CD4-positive, alpha-beta T cell treated with Interleukin-2 at 100 ng/mL for 4 hours (primary cell): ENCODE measurements around the gene THRB.

Experiments used
- DNase-seq: peaks from one replicate; pipeline ENCODE4 v3.0.0-alpha.2; 2020; ENCODE audit warnings: low spot score

THRB gene

DNA sequence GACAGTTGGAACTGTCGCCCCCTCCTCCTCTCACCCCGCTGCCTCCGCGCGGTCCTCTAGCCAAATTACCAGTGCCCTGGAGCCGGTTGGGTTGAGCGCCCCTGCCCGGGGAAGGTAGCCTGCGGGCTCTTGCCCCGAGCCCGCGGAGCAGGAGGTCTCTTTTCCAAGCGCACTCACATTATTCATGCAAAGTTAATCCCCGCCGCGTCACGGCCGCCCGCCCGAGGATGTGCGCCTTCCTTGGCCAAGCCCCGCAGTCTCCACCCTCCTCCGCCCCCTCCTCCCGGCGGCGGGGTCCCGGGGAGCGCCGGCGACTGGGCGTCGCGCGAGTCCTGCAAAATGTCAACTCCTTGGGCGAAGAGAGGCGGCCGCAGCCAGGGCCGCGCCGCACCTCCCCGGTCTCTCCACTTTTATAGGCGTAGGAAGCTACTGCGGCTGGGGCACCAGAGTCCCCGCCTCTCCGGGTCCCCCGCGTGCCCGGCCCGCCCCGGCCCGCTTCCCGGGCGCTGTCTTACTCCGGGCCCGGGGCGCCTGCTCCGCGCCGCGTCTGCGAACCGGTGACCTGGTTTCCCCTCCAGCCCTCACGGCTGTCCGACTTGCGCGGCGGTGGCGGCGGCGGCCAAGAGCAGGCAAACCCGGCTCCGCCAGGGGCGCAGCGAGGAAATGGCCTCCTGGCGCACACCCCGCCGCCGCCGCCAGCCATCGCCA lies at the start of gene THRB:
Gene THRB, minus strand, starts transcription at position 233 of the 708 bp plus-strand sequence.
- no peak for DNase-seq

GRCh38 chr3:24541935-24542334 lies 47.3 kb upstream of the THRB start:
- no peak for DNase-seq

GRCh38 chr3:24540821-24541220 lies 46.2 kb upstream of the THRB start:
- no peak for DNase-seq

- DNase-seq = no peak
These were observed 45.0 kb upstream of the THRB start for GRCh38 chr3:24539699-24540098.

GRCh38 chr3:24538891-24539290 lies 44.2 kb upstream of the THRB start:
- DNase-seq = no peak

- DNase-seq = no peak
These were observed 39.0 kb upstream of the THRB start for GRCh38 chr3:24533561-24534193.

DNA sequence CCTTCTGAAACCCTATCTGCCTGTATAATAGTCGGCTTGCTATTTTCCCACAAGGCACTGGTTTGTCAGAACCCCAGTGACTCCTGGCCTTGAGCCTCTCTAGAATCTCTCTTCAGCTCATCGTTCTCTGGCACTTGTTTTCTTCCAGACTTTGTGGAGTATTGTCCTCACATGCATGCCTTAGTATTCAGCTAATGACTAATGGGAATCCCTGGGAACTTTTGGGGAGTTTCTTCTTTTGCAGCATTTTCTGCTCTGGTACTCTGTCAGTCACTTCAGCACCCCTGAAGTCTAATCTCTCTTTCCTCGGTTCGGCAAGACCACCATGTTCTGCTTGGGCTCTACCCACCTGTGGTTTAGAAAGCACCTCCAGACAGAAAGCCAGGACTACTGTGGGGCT lies 35.8 kb upstream of the THRB start:
- DNase-seq = no peak

- no peak for DNase-seq
These were observed 34.6 kb upstream of the THRB start for GRCh38 chr3:24529210-24529609.

DNA sequence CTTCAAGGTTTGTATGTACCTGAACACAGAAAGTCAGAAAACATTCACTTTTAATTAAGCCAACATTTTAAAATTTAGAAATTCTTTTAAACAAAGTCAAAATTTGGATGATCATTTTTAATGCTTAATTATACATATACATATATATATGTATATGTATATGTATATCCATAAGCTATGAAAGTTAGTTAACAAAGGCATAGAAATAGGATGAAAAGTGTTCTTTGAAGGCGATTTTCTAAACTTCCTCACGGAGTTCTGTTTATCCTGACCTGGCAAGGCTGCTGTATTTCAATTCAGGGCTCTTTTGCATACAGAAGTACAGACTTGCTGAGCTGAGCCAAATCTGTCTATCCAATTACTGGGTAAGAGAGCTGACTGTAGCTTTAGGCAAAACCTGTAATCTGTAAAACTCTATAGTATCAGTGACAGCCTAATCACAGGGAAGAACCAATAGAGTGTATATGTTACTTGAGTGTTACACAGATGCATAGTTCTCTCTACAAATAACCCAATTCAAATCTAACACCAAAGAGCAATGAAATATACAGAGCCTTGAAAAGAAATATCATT lies 32.1 kb upstream of the THRB start:
- no peak for DNase-seq

- DNase-seq = no peak
These were observed 30.9 kb upstream of the THRB start for GRCh38 chr3:24525557-24525956.

DNA sequence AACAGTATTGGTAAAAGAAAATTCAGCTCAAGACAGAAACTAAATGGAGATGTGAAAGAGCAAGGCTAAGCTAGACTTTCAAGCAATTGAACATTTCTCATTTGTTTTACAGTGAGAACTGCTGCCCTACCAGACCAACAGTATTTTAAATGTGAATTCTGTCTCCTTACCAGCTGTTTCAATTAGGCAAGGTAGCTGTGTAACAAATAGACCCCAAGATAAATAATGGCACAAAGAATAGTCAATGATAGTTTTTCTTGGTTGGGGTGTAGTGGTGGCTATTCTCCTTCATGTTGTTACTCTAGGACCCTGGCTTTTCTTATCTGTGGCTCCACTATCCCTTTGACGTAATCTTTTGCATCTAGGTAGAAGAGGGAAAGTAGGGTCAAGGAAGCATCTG lies 30.4 kb upstream of the THRB start:
- no peak for DNase-seq

DNA sequence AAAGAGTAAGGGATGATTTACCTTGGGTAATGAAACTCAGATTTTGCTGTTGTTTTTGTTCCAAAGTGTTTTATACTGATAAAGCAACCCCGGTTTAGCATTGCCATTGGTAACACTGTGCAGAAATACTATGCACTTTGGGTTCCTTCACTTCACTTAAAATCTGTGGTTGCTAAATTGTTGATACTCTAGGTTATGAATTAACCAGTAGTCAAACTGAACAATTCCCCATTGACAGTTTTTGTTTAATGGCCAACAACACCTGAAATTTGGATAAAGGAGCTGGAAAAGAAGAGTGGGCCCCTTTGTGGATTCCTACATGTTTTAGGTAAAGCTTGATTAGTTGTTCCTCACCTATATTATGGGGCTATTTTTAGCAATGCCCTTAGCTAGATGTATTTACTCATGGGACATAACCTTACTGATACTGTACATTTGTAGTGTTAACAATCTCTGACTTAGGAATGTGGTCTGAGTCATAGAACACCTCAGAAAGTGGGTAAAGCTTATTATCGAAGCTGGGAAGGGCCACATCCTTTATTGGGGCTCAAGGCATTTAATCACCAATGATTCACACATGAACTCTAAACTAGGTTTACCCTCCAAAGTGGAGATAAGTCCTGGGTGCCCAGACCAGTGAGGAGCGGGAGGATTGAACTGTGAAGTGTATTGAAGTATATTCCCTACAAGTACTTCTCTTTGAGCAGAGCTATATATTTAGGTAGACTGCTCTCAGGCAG lies 29.5 kb upstream of the THRB start:
- DNase-seq = no peak

GRCh38 chr3:24523215-24523614 lies 28.6 kb upstream of the THRB start:
- DNase-seq = no peak

- DNase-seq = no peak
These were observed 27.5 kb upstream of the THRB start for GRCh38 chr3:24522146-24522579.

GRCh38 chr3:24521420-24522145 lies 26.9 kb upstream of the THRB start:
- no peak for DNase-seq

DNA sequence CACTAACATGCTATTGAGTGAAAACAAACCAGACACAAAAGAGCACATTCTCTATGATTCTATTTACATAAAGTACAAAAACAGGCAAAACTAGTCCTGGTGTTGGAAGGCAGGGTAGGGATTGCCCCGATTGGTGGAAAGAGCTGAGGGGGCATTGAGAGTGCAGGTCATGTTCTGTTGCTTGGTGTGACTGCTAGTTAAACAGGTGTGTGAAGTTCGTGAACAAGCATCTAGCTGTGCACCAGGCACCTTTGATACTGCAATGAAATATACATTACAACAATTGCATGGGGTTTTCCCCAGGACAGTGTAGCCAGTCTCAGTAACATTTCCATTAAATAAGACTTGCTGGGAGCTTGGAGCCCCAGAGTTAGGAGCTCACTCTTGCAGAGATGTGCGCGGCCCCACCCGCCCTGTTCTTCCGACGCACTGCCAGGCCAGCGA lies 26.3 kb upstream of the THRB start:
- DNase-seq = no peak

DNA sequence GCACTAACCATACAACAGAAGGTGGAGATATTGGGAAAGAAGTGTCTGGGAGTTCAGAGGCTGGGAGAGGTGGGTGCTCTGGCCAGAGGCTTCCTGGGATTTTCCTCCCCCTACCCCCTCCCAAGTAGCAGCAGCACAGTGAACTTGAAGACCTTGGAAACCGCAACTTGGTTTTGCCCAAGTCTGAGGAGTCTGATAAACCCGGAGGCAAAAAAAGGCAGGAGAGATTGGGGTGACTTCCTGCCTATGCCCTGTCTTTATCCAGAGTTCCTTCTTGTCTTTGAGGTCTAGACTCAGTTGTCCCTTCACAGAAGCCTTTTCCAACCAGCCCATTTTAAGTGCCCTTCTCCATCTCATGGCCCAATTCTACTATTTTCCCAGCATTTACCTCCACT lies 25.4 kb upstream of the THRB start:
- DNase-seq = no peak

GRCh38 chr3:24519368-24520100 lies 24.9 kb upstream of the THRB start:
- no peak for DNase-seq

GRCh38 chr3:24518990-24519367 lies 24.3 kb upstream of the THRB start:
- no peak for DNase-seq

GRCh38 chr3:24514119-24514518 lies 19.5 kb upstream of the THRB start:
- DNase-seq = no peak

DNA sequence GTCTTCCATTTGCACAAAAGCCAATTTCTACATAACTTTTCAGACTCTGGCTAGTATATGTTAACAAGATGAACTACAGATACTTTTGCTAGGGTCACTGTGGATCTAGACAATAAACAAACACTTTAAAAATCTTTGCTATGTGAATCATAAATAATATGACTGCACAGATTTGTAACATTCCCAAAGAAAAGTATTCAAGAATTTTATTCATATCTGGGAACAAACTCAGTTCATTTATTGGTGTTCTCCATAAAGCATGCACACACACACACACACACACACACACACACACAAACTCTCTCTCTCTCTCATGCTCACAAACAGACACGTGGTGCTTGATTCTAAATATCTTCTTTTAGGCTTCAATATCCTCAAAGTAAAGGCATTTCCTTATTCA lies 18.8 kb upstream of the THRB start:
- no peak for DNase-seq
